GM12891 (cell line): ENCODE results near the gene VWA7.

Experiments
- POLR2A ChIP-seq: IDR thresholded peaks from 2 replicates; pipeline ENCODE4 v1.6.1; 2011; ENCODE audit warnings: low read depth, low read length, control low read depth
- POLR2AphosphoS5 ChIP-seq: IDR thresholded peaks from 2 replicates; pipeline ENCODE4 v1.6.1; 2011; ENCODE audit warnings: low read depth, low read length, control low read depth
- POU2F2 ChIP-seq: IDR thresholded peaks from 2 replicates; pipeline ENCODE4 v1.6.1; 2011; ENCODE audit warnings: low read depth, mild to moderate bottlenecking, control low read depth, low read length, moderate library complexity
- SPI1 ChIP-seq: IDR thresholded peaks from 2 replicates; pipeline ENCODE4 v1.6.1; 2011; ENCODE audit warnings: low read depth, low read length, control low read depth
- TAF1 ChIP-seq: IDR thresholded peaks from 2 replicates; pipeline ENCODE4 v1.6.1; 2011; ENCODE audit warnings: low read depth, low read length, control low read depth

DNA sequence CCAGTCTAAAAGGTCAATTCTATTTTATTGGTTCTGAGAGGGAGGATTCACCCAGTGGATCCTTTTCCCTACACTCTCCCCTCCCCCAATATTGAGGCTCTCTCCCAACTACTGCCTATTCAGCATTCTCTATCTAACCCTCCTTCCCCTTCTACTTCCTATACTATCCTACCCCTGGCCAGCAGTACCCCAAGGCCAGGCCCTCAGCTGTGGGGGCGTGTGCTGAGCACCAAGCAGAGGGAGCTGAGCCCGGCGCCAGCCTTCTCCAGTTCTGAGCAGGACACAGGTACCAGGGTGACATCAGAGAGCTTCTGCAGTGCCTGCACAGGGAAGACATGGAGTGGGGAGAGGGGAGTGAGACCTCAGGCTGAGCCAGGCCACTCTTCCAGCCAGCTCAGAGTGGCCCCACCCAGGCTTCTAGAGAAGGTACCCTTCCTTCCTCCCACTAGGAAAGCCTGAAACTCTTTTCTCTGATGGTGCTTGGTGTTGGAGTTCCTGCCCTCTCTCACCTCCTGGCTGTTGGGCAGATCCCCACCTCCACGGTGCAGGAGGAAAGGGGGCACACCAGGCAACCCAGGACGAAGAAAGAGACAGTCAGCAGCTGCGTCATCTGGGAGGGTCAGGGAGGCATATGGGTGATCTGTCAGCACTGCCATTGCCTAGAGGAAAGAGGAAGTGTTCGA is 50.0 kb downstream of the VWA7 start:
- TF ChIP-seq POLR2A, result no peak
- no peak for TF ChIP-seq POLR2AphosphoS5
- TF ChIP-seq TAF1, result no peak
- no peak for TF ChIP-seq POU2F2
- TF ChIP-seq SPI1, result peak; percentile 99
